NOMO-1 treated with dmso at 0.1 percent for 144 hours (cell line): ENCODE data around the gene RFLNA.

Experiments used
- DNase-seq: peaks from one replicate; lab custom pipeline; 2025; ENCODE audit not compliant: unreplicated experiment; lab: John Stamatoyannopoulos, UW

The RFLNA gene

GRCh38 chr12:124357616-124358015 is 62.7 kb downstream of the RFLNA start:
- DNase-seq: no peak

- no peak for DNase-seq
Measured at GRCh38 chr12:124358572-124358971, 63.7 kb downstream of the RFLNA start.

GRCh38 chr12:124359671-124360581 is 65.0 kb downstream of the RFLNA start:
- DNase-seq: no peak

GRCh38 chr12:124361074-124361970 is 66.4 kb downstream of the RFLNA start:
- no peak for DNase-seq

DNA sequence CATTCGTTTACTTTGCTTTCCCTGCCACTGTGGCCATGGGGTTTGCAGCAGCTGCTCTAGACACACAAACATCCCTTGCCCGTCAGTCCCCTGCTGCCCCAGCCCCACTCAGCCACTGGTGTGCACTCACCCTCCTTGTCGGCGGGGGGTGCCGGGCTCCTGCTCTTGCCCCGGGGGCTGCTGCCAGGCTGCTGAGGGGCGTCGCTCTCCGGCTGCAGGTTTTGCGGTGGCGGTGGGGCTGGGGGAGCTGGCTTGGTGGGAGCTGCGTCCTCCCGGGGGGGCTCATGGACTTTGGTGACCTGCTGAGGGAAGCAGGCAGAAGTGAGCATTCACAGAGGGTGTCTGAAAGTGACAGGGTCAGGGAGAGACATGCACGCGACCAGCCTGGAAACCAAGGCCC is 67.1 kb downstream of the RFLNA start:
- no peak for DNase-seq

DNA sequence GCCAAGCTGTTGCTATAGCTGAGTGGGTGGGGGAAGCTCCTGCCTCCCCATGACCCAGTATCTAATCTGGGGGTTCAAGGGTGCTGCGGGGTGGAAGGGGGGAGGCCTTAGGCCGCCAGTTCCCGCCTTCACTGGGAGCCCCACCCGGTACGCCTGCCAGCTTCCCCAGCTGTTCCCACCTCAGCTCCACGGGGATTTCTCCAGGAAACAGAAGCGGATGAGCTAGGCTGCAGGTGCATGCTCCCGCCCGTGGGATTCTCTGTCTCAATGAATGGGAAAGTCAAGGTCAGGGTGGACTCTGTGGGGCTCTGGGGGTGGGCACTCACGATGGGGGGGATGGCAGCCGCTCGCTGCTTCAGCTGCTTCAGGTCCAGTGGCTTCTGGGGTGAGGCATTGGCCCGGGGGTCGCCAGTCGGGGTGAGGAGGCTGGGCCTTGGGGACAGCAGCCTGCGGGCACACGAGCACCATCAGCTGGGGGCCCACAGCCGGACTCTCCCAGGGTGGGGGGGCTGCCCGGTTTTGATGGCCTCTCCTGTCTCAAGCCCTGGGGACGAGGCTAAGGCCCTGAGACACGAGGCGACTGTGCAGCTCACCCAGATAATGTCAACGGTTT is 68.6 kb downstream of the RFLNA start:
- no peak for DNase-seq

DNA sequence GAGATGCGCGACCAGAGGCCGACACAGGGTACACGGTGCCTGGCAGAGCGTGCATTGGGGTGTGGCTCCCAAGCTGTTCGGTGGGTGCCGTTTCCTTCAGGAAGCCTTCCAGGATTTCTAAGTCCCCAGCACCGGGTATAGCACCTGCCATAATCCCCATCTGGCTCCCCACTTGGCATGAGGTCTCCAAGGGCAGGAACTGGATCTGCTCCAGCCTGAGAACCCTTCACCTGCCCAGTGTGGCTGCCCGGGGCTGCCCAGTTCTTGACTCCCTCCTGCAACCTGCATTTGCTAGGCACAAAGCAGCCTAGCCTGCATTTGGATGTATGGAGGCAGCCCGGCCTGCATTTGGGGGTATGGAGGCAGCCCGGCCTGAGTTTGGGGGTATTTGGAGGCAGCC is 69.7 kb downstream of the RFLNA start:
- DNase-seq: no peak
